B cell (primary cell): Measurements from ENCODE around the gene MYOM3. TPM values are rescaled to one million over a fixed set of nuclear protein-coding genes. Genes with fewer than 3 reads are reported as not detected.
"Not testable (repeated sequence)": the region's sequence is repeated elsewhere in the genome, so short reads cannot be mapped to it uniquely, and the experiment has no call there.

ENCODE experiments used
- ATAC-seq: fragments of 200-7000 bp; cut with Tn5 transposase; one replicate; pipeline ENCODE4 v1.10.0; 2021; ENCODE audit warnings: low read depth, mild to moderate bottlenecking, moderate number of reproducible peaks, moderate library complexity
- CTCF ChIA-PET: fragments of 350-600 bp; sonication (Branson Sonifier 250); formaldehyde crosslinking; loops from one replicate; lab custom pipeline; 2021; ENCODE audit warnings: antibody characterized with exemption, inconsistent platforms; lab: Charles Lee
- POLR2A ChIA-PET: fragments of 350-600 bp; sonication (Branson Sonifier 250); formaldehyde crosslinking; loops from one replicate; lab custom pipeline; 2021; ENCODE audit warnings: antibody characterized with exemption; lab: Charles Lee
- DNase-seq: peaks from one replicate; pipeline ENCODE4 v3.0.0; 2013
- H2AFZ ChIP-seq: 2 replicates; pipeline ENCODE4 v1.6.1; 2012; ENCODE audit warnings: mild to moderate bottlenecking, low read depth, low read length; ENCODE audit not compliant: insufficient read depth, poor library complexity, severe bottlenecking
- H3K27ac ChIP-seq, 2 donors: 1 replicate in 1 of 2; 2 replicates in 1 of 2; pipeline ENCODE4 v1.5.1; 2012 to 2013; ENCODE audit warnings: low read length in 2 of 2, mild to moderate bottlenecking in 2 of 2, moderate library complexity in 1 of 2
- H3K27me3 ChIP-seq, 4 experiments: fragments of 200-600 bp in 1 of 4; sonication (generic) in 1 of 4; replicated peaks in 1 of 4; 1 replicate in 2 of 4; 2 replicates in 2 of 4; pipeline versions ENCODE4 v1.6.1 to v1.7.0; 2013 to 2016; ENCODE audit warnings: low read length in 3 of 4, mild to moderate bottlenecking in 2 of 4, mixed read lengths in 1 of 4, moderate library complexity in 1 of 4; ENCODE audit not compliant: insufficient read depth in 4 of 4, control insufficient read depth in 3 of 4; ENCODE audit errors: control extremely low read depth in 1 of 4
- H3K36me3 ChIP-seq, 2 experiments: replicated peaks in 1 of 2; 1 replicate in 1 of 2; 2 replicates in 1 of 2; pipeline versions ENCODE4 v1.6.1 to v1.7.1; 2013; ENCODE audit warnings: low read length in 1 of 2; ENCODE audit not compliant: insufficient read depth in 2 of 2, control insufficient read depth in 1 of 2; ENCODE audit errors: control extremely low read depth in 1 of 2, extremely low read depth in 1 of 2
- H3K4me1 ChIP-seq, 2 donors: fragments of 200-600 bp in 1 of 2; sonication (generic) in 1 of 2; 1 replicate in 1 of 2; 2 replicates in 1 of 2; pipeline versions ENCODE4 v1.5.1 to v1.6.1; 2013 to 2017; ENCODE audit warnings: low read length in 2 of 2; ENCODE audit not compliant: control insufficient read depth in 2 of 2, insufficient read depth in 2 of 2
- H3K4me2 ChIP-seq: replicated peaks from 2 replicates; pipeline ENCODE3; 2012; ENCODE audit warnings: mild to moderate bottlenecking, low read depth, low read length; ENCODE audit not compliant: poor library complexity, severe bottlenecking
- H3K4me3 ChIP-seq, 5 experiments: fragments of 200-600 bp in 1 of 5; sonication (generic) in 1 of 5; 1 replicate in 3 of 5; 2 replicates in 2 of 5; pipeline versions ENCODE4 v1.5.1 to v1.7.0; 2011 to 2016; ENCODE audit warnings: low read length in 4 of 5, mild to moderate bottlenecking in 4 of 5, low read depth in 2 of 5, control low read depth in 1 of 5, moderate library complexity in 1 of 5; ENCODE audit not compliant: insufficient read depth in 1 of 5; ENCODE audit errors: control extremely low read depth in 1 of 5, extremely low read depth in 1 of 5
- H3K79me2 ChIP-seq: fragments of 200-600 bp; sonication (generic); one replicate; pipeline ENCODE4 v1.6.0; 2016; ENCODE audit warnings: low read length; ENCODE audit not compliant: control insufficient read depth, insufficient read depth
- H3K9ac ChIP-seq: fragments of 200-600 bp; sonication (generic); 2 replicates; pipeline ENCODE4 v1.6.1; 2017; ENCODE audit warnings: mild to moderate bottlenecking, low read length, moderate library complexity
- H3K9me3 ChIP-seq, 3 donors: one replicate each; pipeline versions ENCODE4 v1.6.1 to v1.7.1; 2013; ENCODE audit warnings: low read length in 2 of 3; ENCODE audit not compliant: control insufficient read depth in 2 of 3, insufficient read depth in 1 of 3; ENCODE audit errors: control extremely low read depth in 1 of 3
- H4K20me1 ChIP-seq: 2 replicates; pipeline ENCODE4 v1.6.0; 2012; ENCODE audit warnings: mild to moderate bottlenecking, low read length; ENCODE audit not compliant: insufficient read depth, control insufficient read depth, poor library complexity, severe bottlenecking
- H3K27ac Mint-ChIP-seq: one replicate; pipeline ENCODE4 v1.8.0; 2021; ENCODE audit warnings: mixed read lengths
- H3K27me3 Mint-ChIP-seq: one replicate; pipeline ENCODE4 v1.8.0; 2021; ENCODE audit warnings: mixed read lengths
- H3K4me1 Mint-ChIP-seq: one replicate; pipeline ENCODE4 v1.8.0; 2021; ENCODE audit warnings: mixed read lengths
- H3K4me3 Mint-ChIP-seq: one replicate; pipeline ENCODE4 v1.8.0; 2021; ENCODE audit warnings: mixed read lengths
- H3K9me3 Mint-ChIP-seq: one replicate; pipeline ENCODE4 v1.8.0; 2022; ENCODE audit warnings: mixed read lengths; ENCODE audit not compliant: insufficient read depth
- EZH2 ChIP-seq: IDR thresholded peaks from 2 replicates; pipeline ENCODE4 v1.6.1; 2012; ENCODE audit warnings: borderline replicate concordance, low read depth, mild to moderate bottlenecking, moderate library complexity, low read length; ENCODE audit not compliant: insufficient read depth, poor library complexity, severe bottlenecking
- WGBS: methylation state at CpG from one replicate; pipeline ENCODE4 v1.1.5; 2013; ENCODE audit warnings: missing lambda C conversion rate; ENCODE audit not compliant: insufficient coverage; 5-methylcytosine and 5-hydroxymethylcytosine counted together
- intact Hi-C: fragments of 100-400 bp; cut with micrococcal nuclease; formaldehyde crosslinking; loops from one replicate; pipeline ENCODE4 v1.10.0; 2022
- polyA plus RNA-seq: library from polyadenylated mRNA; depleted of rRNA; stranded (reverse); fragments of >200 nt; gene quantifications from 2 replicates; pipeline ENCODE4 v1.2.3, GENCODE V29; 2012
- total RNA-seq, 2 donors: library from RNA; stranded (reverse); fragments of 120-200 nt in 1 of 2; gene quantifications; 1 replicate in 1 of 2; 2 replicates in 1 of 2; pipeline versions ENCODE4 v1.2.3 to v1.2.4, GENCODE V29; 2013 to 2022
- TF ChIP-seq, protein P1 (sequence below): fragments of 200-600 bp; IDR thresholded peaks from one replicate; pipeline ENCODE4 v1.8.0; 2022; ENCODE audit warnings: antibody characterized with exemption, mild to moderate bottlenecking

Gene MYOM3
- total and polyA plus RNA-seq, 2 donors (not counting 1 experiment from before 2014, with no cell fraction given) = not detected

DNA sequence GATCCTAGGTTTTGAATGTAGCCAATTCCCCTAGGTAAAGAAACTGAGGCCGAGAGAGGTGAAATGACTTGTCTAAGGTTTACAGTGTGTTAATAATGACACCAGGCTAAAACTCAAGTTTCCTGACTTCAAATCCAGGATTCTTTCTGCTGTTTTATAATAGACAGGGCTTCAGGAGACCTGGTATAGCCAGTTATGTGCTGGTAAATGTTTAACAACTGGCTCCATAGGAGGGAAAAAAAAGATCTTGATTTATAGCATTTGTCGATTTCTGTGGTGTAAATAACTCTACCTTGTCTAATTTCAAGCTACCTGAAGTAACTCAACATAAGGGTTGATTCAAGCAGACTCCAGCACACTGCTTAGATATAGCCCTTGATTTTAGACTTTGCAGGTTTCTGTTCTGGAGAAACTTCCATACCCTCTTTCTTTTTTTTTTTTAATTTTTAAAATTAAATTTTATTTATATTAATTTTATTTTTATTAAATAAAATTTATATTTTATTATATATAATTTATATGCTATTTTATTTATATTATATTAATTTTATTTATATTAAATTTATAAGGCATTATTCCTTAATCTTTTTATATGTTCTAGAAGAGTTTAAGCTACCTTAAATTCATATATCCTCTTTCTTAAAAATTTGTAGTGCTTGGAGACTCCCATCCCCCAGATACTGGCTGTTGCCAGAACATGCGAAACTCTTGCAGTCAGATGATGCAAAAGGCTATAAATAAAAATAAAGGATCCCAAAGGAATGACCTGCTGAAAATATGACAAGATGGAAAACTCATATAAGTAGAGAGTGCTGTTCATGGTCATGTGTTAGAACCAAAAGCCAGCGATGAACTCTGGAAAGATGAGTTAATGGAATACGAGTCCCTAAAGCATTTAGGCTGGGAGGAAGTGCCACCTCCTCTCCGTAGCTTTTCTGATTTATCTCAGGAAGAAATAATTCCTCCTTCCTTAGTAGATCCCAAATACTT, 96.4 kb downstream of the MYOM3 start:
- ChIA-PET POLR2A (no interaction called here), CTCF (no interaction called here)
- Histone ChIP-seq H3K9me3 (no peaks in the 10 kb centered on the region), H3K9ac (no peak overlapping the region), H3K79me2 (no peaks in the 10 kb centered on the region), H3K36me3 (no peaks in the 10 kb centered on the region), H3K27me3 (peaks cover 0 to 5% (median 1%) of the 10 kb centered on the region in 4 experiments), H3K4me3 (no peak overlapping the region), H3K27ac (no peak overlapping the region), H3K4me2 (no peak overlapping the region), H3K4me1 (no peaks in the 10 kb centered on the region), H4K20me1 (no peaks in the 10 kb centered on the region), H2AFZ (no peak overlapping the region)
- Mint-ChIP-seq H3K27me3 (peaks cover 18% of the 10 kb centered on the region), H3K9me3 (no peaks in the 10 kb centered on the region), H3K4me3 (no peak overlapping the region), H3K27ac (no peak overlapping the region), H3K4me1 (no peaks in the 10 kb centered on the region)
- TF ChIP-seq EZH2 = no peak
- TF ChIP-seq, protein P1, sequence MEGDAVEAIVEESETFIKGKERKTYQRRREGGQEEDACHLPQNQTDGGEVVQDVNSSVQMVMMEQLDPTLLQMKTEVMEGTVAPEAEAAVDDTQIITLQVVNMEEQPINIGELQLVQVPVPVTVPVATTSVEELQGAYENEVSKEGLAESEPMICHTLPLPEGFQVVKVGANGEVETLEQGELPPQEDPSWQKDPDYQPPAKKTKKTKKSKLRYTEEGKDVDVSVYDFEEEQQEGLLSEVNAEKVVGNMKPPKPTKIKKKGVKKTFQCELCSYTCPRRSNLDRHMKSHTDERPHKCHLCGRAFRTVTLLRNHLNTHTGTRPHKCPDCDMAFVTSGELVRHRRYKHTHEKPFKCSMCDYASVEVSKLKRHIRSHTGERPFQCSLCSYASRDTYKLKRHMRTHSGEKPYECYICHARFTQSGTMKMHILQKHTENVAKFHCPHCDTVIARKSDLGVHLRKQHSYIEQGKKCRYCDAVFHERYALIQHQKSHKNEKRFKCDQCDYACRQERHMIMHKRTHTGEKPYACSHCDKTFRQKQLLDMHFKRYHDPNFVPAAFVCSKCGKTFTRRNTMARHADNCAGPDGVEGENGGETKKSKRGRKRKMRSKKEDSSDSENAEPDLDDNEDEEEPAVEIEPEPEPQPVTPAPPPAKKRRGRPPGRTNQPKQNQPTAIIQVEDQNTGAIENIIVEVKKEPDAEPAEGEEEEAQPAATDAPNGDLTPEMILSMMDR = no peak
- DNase-seq (no peak), ATAC-seq (no peak)
- intact Hi-C loops = no loop called here
- 92% methylated on average over 2 of the region's 6 CpGs for WGBS

DNA sequence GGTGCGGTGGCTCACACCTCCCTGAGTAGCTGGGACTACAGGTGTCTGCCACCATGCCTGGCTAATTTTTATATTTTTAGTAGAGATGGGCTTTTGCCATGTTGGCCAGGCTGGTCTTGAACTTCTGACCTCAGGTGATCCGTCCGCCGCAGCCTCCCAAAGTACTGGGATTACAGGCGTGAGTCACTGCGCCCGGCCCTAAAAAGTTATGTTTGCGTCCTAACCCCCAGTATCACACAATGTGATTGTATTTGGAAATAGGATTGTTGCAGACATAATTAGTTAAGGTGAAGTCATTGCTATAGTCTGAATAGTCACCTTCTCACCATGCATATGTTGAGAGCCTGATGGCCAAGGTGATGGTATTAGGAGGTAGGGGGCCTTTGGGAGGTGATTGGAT, 99.1 kb downstream of the MYOM3 start:
- POLR2A ChIA-PET, H3K27ac Mint-ChIP-seq, H3K27me3 ChIP-seq, H3K4me2 ChIP-seq, H3K9me3 ChIP-seq, H3K9ac ChIP-seq, DNase-seq, H3K4me3 Mint-ChIP-seq, H3K4me1 ChIP-seq, intact Hi-C loops, H3K79me2 ChIP-seq, H3K9me3 Mint-ChIP-seq, ATAC-seq, H3K27ac ChIP-seq, CTCF ChIA-PET, H3K36me3 ChIP-seq, H3K4me3 ChIP-seq, H3K4me1 Mint-ChIP-seq, H4K20me1 ChIP-seq, H2AFZ ChIP-seq: not testable (repeated sequence)
- WGBS = 100% methylated on average over 4 of the region's 8 CpGs
- H3K27me3 Mint-ChIP-seq = peaks cover 27% of the 10 kb centered on the region
